ENCODE data around the gene AP5M1. TPM values are rescaled to one million over a fixed set of nuclear protein-coding genes. Genes with fewer than 3 reads are reported as not detected.

Gene AP5M1
- polyA plus RNA-seq, 3 donors, result 15.3 to 26.2 (median 20.3) TPM

GRCh38 chr14:57319636-57320192, 50.9 kb downstream of the AP5M1 start:
- Histone ChIP-seq H3K79me2 (ENCODE audit: insufficient read depth, low read length) (no peaks in the 10 kb centered on the region), H3K27ac (ENCODE audit: low read depth in 1 of 2, low read length in 2 of 2) (no peak overlapping the region), H3K4me3 (replicated peaks in 1 of 3; ENCODE audit: low read depth in 2 of 3, low read length in 3 of 3) (no peak overlapping the region), H3K4me2 (replicated peaks; ENCODE audit: extremely low read depth, low read length, poor library complexity, severe bottlenecking) (no peak overlapping the region), H4K20me1 (ENCODE audit: insufficient read depth, low read length) (no peaks in the 10 kb centered on the region), H3K9me3 (replicated peaks in 1 of 2; ENCODE audit: control insufficient read depth in 1 of 2, insufficient read depth in 1 of 2, low read length in 2 of 2) (no peaks in the 10 kb centered on the region), H3K9ac (ENCODE audit: insufficient read depth, low read length, poor library complexity, severe bottlenecking) (no peak overlapping the region), H2AFZ (ENCODE audit: insufficient read depth, low read depth, low read length, poor library complexity, severe bottlenecking) (no peak overlapping the region), H3K4me1 (ENCODE audit: control insufficient read depth in 1 of 2, insufficient read depth in 2 of 2, low read length in 2 of 2) (no peaks in the 10 kb centered on the region), H3K27me3 (ENCODE audit: control insufficient read depth in 2 of 2, insufficient read depth in 2 of 2, low read length in 2 of 2) (no peaks in the 10 kb centered on the region), H3K36me3 (replicated peaks in 1 of 2; ENCODE audit: control insufficient read depth in 1 of 2, insufficient read depth in 2 of 2, low read length in 2 of 2) (no peaks in the 10 kb centered on the region)
- H3K36me3 Mint-ChIP-seq, result no peaks in the 10 kb centered on the region
- H3K27ac Mint-ChIP-seq, result no peak overlapping the region
- intact Hi-C loops (cut with micrococcal nuclease), result loop anchor here (5.0 kb wide), 1 partner anchor 827 kb away; no protein-coding TSS in a partner anchor
- H3K27me3 Mint-ChIP-seq (ENCODE audit: low read depth in 3 of 3), result peaks cover 2 to 5% (median 3%) of the 10 kb centered on the region in 3 donors
- H3K4me3 Mint-ChIP-seq, result no peak overlapping the region
- H3K4me1 Mint-ChIP-seq, result no peaks in the 10 kb centered on the region
- TF ChIP-seq, protein P1, sequence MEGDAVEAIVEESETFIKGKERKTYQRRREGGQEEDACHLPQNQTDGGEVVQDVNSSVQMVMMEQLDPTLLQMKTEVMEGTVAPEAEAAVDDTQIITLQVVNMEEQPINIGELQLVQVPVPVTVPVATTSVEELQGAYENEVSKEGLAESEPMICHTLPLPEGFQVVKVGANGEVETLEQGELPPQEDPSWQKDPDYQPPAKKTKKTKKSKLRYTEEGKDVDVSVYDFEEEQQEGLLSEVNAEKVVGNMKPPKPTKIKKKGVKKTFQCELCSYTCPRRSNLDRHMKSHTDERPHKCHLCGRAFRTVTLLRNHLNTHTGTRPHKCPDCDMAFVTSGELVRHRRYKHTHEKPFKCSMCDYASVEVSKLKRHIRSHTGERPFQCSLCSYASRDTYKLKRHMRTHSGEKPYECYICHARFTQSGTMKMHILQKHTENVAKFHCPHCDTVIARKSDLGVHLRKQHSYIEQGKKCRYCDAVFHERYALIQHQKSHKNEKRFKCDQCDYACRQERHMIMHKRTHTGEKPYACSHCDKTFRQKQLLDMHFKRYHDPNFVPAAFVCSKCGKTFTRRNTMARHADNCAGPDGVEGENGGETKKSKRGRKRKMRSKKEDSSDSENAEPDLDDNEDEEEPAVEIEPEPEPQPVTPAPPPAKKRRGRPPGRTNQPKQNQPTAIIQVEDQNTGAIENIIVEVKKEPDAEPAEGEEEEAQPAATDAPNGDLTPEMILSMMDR (IDR thresholded peaks at IDR 0.05), result no peak
- peaks cover 0 to 1% (median 0%) of the 10 kb centered on the region in 7 donors for H3K9me3 Mint-ChIP-seq
- 75% methylated on average over 2 of the region's 2 CpGs for WGBS (ENCODE audit: insufficient coverage)
- no peak for DNase-seq

DNA sequence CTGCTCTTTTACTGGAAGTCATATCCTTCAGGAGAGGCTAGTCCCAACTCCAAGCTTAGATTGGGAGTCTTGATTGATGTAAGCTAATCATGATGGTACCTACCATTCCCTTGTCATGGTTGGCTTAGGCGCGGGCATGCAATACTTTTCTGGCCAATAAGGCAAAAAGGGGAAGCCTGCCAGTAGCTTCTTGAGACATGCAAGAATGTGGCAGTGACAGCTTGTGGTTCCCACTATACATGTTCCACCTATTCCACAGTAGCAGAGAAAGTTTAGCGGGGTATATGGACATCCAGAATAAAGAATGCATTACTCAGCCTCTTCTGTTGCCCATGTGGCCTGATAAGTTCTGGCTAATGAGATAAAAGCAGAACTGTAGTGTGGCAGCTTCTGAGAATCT, 55.0 kb downstream of the AP5M1 start:
- Histone ChIP-seq H3K36me3 (replicated peaks in 1 of 2; ENCODE audit: control insufficient read depth in 1 of 2, insufficient read depth in 2 of 2, low read length in 2 of 2) (no peaks in the 10 kb centered on the region), H3K79me2 (ENCODE audit: insufficient read depth, low read length) (no peaks in the 10 kb centered on the region), H3K27ac (ENCODE audit: low read depth in 1 of 2, low read length in 2 of 2) (no peak overlapping the region), H3K9me3 (replicated peaks in 1 of 2; ENCODE audit: control insufficient read depth in 1 of 2, insufficient read depth in 1 of 2, low read length in 2 of 2) (no peaks in the 10 kb centered on the region), H4K20me1 (ENCODE audit: insufficient read depth, low read length) (no peaks in the 10 kb centered on the region), H3K27me3 (ENCODE audit: control insufficient read depth in 2 of 2, insufficient read depth in 2 of 2, low read length in 2 of 2) (no peaks in the 10 kb centered on the region), H2AFZ (ENCODE audit: insufficient read depth, low read depth, low read length, poor library complexity, severe bottlenecking) (no peak overlapping the region), H3K4me3 (replicated peaks in 1 of 3; ENCODE audit: low read depth in 2 of 3, low read length in 3 of 3) (no peak overlapping the region), H3K9ac (ENCODE audit: insufficient read depth, low read length, poor library complexity, severe bottlenecking) (no peak overlapping the region), H3K4me2 (replicated peaks; ENCODE audit: extremely low read depth, low read length, poor library complexity, severe bottlenecking) (no peak overlapping the region), H3K4me1 (ENCODE audit: control insufficient read depth in 1 of 2, insufficient read depth in 2 of 2, low read length in 2 of 2) (no peaks in the 10 kb centered on the region)
- no CpG with 5 or more reads among the region's 3 CpGs for WGBS (ENCODE audit: insufficient coverage)
- Mint-ChIP-seq H3K4me3 (no peak overlapping the region), H3K27me3 (ENCODE audit: low read depth in 3 of 3) (peaks cover 2 to 4% (median 2%) of the 10 kb centered on the region in 3 donors), H3K27ac (no peak overlapping the region), H3K4me1 (no peaks in the 10 kb centered on the region), H3K9me3 (peaks cover 0 to 6% (median 0%) of the 10 kb centered on the region in 7 donors), H3K36me3 (no peaks in the 10 kb centered on the region)
- TF ChIP-seq, protein P1 (IDR thresholded peaks at IDR 0.05), result no peak
- DNase-seq, result no peak
- intact Hi-C loops (cut with micrococcal nuclease), result no loop called here

All from CD14-positive monocyte (primary cell).